Measurements from ENCODE around the gene YPEL1. TPM values are rescaled to one million over a fixed set of nuclear protein-coding genes. Genes with fewer than 3 reads are reported as not detected.
A peak's percentile ranks its signal among the peaks of the same experiment; 100 is the strongest.

Gene YPEL1
- total and polyA plus RNA-seq, 10 of the 15 experiments (the other 5 are each of a cell fraction or from before 2014, with no cell fraction given) = 0.13 to 5.0 (median 1.6) TPM

DNA sequence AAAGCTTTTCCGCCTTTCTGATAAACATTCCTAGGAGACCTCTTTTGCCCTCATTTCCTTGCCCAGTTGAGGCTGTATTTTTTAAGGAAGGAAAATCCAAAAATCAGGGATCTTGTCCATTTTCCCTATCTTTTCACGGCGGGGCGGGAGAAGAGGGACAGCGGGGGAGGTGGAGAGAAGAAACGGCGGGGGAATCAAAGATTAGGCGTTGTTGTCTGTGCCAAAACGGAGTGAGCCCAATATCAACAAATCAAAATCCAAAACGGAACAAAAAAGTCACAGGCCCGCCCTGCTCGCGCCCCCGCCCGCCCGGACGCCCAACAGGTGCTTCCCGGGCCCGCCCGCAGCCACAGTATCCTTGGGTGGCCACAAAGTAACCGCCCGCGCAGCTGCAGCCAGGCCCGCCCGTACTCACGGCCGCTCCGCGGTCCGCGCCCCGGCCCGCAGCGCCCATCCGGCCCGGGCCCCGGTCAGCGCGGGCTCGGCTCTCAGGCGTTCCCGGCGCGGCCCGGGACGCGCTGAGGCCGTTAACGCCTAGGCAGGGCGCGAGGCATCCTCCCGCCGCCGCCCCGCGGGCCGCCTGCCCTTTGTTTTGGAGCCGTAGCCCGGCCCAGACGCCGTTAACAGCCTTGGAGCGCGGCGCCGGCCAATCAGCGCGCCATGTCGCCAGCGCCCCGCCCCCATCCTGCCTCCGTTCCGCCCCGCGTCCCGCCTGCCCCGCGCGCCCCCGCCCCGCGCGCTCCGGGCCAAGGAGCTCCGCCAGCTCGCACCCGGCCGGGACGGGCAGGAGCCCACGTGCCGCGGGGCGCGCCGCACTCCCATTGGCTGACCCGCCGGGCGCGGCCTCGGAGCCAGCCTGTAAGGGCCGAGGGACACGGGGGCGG lies at the start of gene YPEL1 (continued):
- no peak for TF ChIP-seq TBL1XR1 (IDR thresholded peaks at IDR 0.05; ENCODE audit: low read depth, low read length)
- no peak for TF ChIP-seq CBX5 (IDR thresholded peaks at IDR 0.05; ENCODE audit: low read depth)
- no peak for TF ChIP-seq FOXK2 (IDR thresholded peaks at IDR 0.05)
- TF ChIP-seq NKRF (conservative IDR thresholded peaks at IDR 0.05) = peak; percentile 90
- no peak for TF ChIP-seq ZBTB11 (CRISPR knock-in tag; IDR thresholded peaks at IDR 0.05)
- TF ChIP-seq, protein P1, sequence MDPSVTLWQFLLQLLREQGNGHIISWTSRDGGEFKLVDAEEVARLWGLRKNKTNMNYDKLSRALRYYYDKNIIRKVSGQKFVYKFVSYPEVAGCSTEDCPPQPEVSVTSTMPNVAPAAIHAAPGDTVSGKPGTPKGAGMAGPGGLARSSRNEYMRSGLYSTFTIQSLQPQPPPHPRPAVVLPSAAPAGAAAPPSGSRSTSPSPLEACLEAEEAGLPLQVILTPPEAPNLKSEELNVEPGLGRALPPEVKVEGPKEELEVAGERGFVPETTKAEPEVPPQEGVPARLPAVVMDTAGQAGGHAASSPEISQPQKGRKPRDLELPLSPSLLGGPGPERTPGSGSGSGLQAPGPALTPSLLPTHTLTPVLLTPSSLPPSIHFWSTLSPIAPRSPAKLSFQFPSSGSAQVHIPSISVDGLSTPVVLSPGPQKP (IDR thresholded peaks at IDR 0.05; ENCODE audit: low read depth, low read length) = no peak
- no peak for TF ChIP-seq CREB1 (IDR thresholded peaks at IDR 0.05; ENCODE audit: low read depth)
- TF ChIP-seq ASH2L (IDR thresholded peaks at IDR 0.05; ENCODE audit: borderline replicate concordance, low read depth) = no peak
- no peak for TF ChIP-seq ZBTB4 (CRISPR knock-in tag; IDR thresholded peaks at IDR 0.05)
- no peak for TF ChIP-seq STAT3 (IDR thresholded peaks at IDR 0.05; ENCODE audit: low read depth, low read length)
- no peak for TF ChIP-seq CBFB (IDR thresholded peaks at IDR 0.05; ENCODE audit: low read depth)
- TF ChIP-seq CHD2 (IDR thresholded peaks at IDR 0.05; ENCODE audit: borderline replicate concordance, low read depth, low read length) = no peak
- TF ChIP-seq, protein P2, sequence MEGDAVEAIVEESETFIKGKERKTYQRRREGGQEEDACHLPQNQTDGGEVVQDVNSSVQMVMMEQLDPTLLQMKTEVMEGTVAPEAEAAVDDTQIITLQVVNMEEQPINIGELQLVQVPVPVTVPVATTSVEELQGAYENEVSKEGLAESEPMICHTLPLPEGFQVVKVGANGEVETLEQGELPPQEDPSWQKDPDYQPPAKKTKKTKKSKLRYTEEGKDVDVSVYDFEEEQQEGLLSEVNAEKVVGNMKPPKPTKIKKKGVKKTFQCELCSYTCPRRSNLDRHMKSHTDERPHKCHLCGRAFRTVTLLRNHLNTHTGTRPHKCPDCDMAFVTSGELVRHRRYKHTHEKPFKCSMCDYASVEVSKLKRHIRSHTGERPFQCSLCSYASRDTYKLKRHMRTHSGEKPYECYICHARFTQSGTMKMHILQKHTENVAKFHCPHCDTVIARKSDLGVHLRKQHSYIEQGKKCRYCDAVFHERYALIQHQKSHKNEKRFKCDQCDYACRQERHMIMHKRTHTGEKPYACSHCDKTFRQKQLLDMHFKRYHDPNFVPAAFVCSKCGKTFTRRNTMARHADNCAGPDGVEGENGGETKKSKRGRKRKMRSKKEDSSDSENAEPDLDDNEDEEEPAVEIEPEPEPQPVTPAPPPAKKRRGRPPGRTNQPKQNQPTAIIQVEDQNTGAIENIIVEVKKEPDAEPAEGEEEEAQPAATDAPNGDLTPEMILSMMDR (IDR thresholded peaks at IDR 0.05 in 2 of 3, conservative IDR thresholded peaks at IDR 0.05 in 1 of 3; ENCODE audit: control insufficient read depth in 2 of 3, extremely low read depth in 1 of 3, insufficient read depth in 1 of 3, low read depth in 3 of 3, low read length in 3 of 3) = no peak
- 0 out of 2 replicates have a peak, but pooled peaks have one; percentile 58 for TF ChIP-seq TCF3 (IDR thresholded peaks at IDR 0.05; ENCODE audit: borderline replicate concordance, insufficient read depth, low read depth, low read length)
- peak; percentile 86 for TF ChIP-seq POLR2A (IDR thresholded peaks at IDR 0.05; ENCODE audit: low read depth, low read length)
- no peak for TF ChIP-seq SUPT20H (IDR thresholded peaks at IDR 0.05; ENCODE audit: borderline replicate concordance, control insufficient read depth, low read depth, low read length)

All from GM12878 (cell line).